Liver (tissue), 9 donors: ENCODE measurements around the gene FAU. TPM values are rescaled to one million over a fixed set of nuclear protein-coding genes. Genes with fewer than 3 reads are reported as not detected.

Source experiments
- DNase-seq: peaks from one replicate; pipeline ENCODE4 v3.0.0-alpha.2; 2017; ENCODE audit warnings: low spot score
- H3K27ac ChIP-seq, 2 donors: one replicate each; pipeline ENCODE4 v1.7.0; 2013; ENCODE audit warnings: inconsistent platforms in 2 of 2, low read length in 2 of 2, control low read depth in 1 of 2, low read depth in 1 of 2, mild to moderate bottlenecking in 1 of 2
- H3K27me3 ChIP-seq, 4 donors: one replicate each; pipeline versions ENCODE4 v1.6.1 to v1.7.0; 2013; ENCODE audit warnings: low read length in 3 of 4, inconsistent platforms in 1 of 4, mild to moderate bottlenecking in 1 of 4, moderate library complexity in 1 of 4; ENCODE audit not compliant: control insufficient read depth in 4 of 4, insufficient read depth in 4 of 4
- H3K36me3 ChIP-seq, 4 donors: one replicate each; pipeline versions ENCODE4 v1.6.1 to v1.7.0; 2013; ENCODE audit warnings: low read length in 3 of 4, mild to moderate bottlenecking in 3 of 4, low read depth in 1 of 4, moderate library complexity in 1 of 4; ENCODE audit not compliant: control insufficient read depth in 4 of 4, insufficient read depth in 3 of 4
- H3K4me1 ChIP-seq, 4 donors: one replicate each; pipeline versions ENCODE4 v1.6.1 to v1.7.0; 2013; ENCODE audit warnings: low read length in 3 of 4, mild to moderate bottlenecking in 3 of 4, moderate library complexity in 1 of 4; ENCODE audit not compliant: control insufficient read depth in 4 of 4, insufficient read depth in 4 of 4
- H3K4me3 ChIP-seq, 3 donors: one replicate each; pipeline versions ENCODE4 v1.6.1 to v1.7.0; 2013; ENCODE audit warnings: low read length in 3 of 3, control low read depth in 1 of 3, low read depth in 1 of 3, mild to moderate bottlenecking in 1 of 3
- H3K9ac ChIP-seq, 2 donors: one replicate each; pipeline ENCODE4 v1.7.0; 2013; ENCODE audit warnings: low read length in 2 of 2, mild to moderate bottlenecking in 2 of 2, moderate library complexity in 2 of 2, control low read depth in 1 of 2, low read depth in 1 of 2
- H3K9me3 ChIP-seq, 4 donors: one replicate each; pipeline versions ENCODE4 v1.6.1 to v1.7.0; 2013; ENCODE audit warnings: low read length in 3 of 4; ENCODE audit not compliant: control insufficient read depth in 4 of 4
- EGR1 ChIP-seq, 2 donors: IDR thresholded peaks; 2 replicates each; pipeline ENCODE4 v1.6.1; 2016 to 2018; ENCODE audit warnings: antibody characterized with exemption in 2 of 2, low read depth in 2 of 2
- FOXA1 ChIP-seq: IDR thresholded peaks from 2 replicates; pipeline ENCODE4 v1.6.1; 2016; ENCODE audit warnings: antibody characterized with exemption
- FOXA2 ChIP-seq: IDR thresholded peaks from 2 replicates; pipeline ENCODE4 v1.6.1; 2016; ENCODE audit warnings: antibody characterized with exemption
- GABPA ChIP-seq, 2 donors: IDR thresholded peaks in 1 of 2; conservative IDR thresholded peaks in 1 of 2; 2 replicates each; pipeline ENCODE4 v1.6.1; 2016; ENCODE audit warnings: antibody characterized with exemption in 2 of 2, mild to moderate bottlenecking in 1 of 2, moderate library complexity in 1 of 2
- HNF4A ChIP-seq, 2 donors: conservative IDR thresholded peaks; 2 replicates each; pipeline ENCODE4 v1.6.1; 2016; ENCODE audit warnings: antibody characterized with exemption in 2 of 2, mild to moderate bottlenecking in 2 of 2
- HNF4G ChIP-seq: IDR thresholded peaks from 2 replicates; pipeline ENCODE4 v1.6.1; 2016; ENCODE audit warnings: antibody characterized with exemption
- JUND ChIP-seq, 2 donors: IDR thresholded peaks; 2 replicates each; pipeline ENCODE4 v1.6.1; 2016; ENCODE audit warnings: antibody characterized with exemption in 2 of 2
- MAX ChIP-seq: IDR thresholded peaks from 2 replicates; pipeline ENCODE4 v1.6.1; 2016; ENCODE audit warnings: antibody characterized with exemption
- NR2F2 ChIP-seq: IDR thresholded peaks from 2 replicates; pipeline ENCODE4 v1.6.1; 2016; ENCODE audit warnings: antibody characterized with exemption
- RXRA ChIP-seq, 2 donors: IDR thresholded peaks; 2 replicates each; pipeline ENCODE4 v1.6.1; 2017 to 2018; ENCODE audit warnings: antibody characterized with exemption in 2 of 2, mild to moderate bottlenecking in 1 of 2
- SP1 ChIP-seq: IDR thresholded peaks from 2 replicates; pipeline ENCODE4 v1.6.1; 2018; ENCODE audit warnings: antibody characterized with exemption, mild to moderate bottlenecking
- YY1 ChIP-seq: IDR thresholded peaks from 2 replicates; pipeline ENCODE4 v1.6.1; 2016; ENCODE audit warnings: antibody characterized with exemption, mild to moderate bottlenecking
- ZBTB33 ChIP-seq: IDR thresholded peaks from 2 replicates; pipeline ENCODE4 v1.6.1; 2016; ENCODE audit warnings: antibody characterized with exemption
- WGBS: extraction: QIAGEN DNeasy Blood & Tissue Kit; methylation state at CpG from one replicate; pipeline ENCODE4 v1.1.7; 2013; 5-methylcytosine and 5-hydroxymethylcytosine counted together
- polyA plus RNA-seq, 2 donors: library from polyadenylated mRNA; stranded (reverse) in 1 of 2; unstranded in 1 of 2; fragments of 200-250 nt in 1 of 2; fragments of >200 nt in 1 of 2; fragmentation: Nextera tagmentation in 1 of 2; extraction: Ambion mirVana in 1 of 2; gene quantifications; one replicate each; pipeline versions ENCODE4 v1.2.1 to v1.2.3, GENCODE V29; 2013 to 2015
- total RNA-seq, 2 donors: library from RNA; depleted of rRNA; stranded (reverse); fragments of >200 nt; gene quantifications; one replicate each; pipeline ENCODE4 v1.2.3, GENCODE V29; 2014
- TF ChIP-seq, protein P1 (sequence below): IDR thresholded peaks from 2 replicates; pipeline ENCODE4 v1.6.1; 2016; ENCODE audit warnings: antibody characterized with exemption, mild to moderate bottlenecking
- TF ChIP-seq, protein P2 (sequence below): IDR thresholded peaks from 2 replicates; pipeline ENCODE4 v1.6.1; 2016; ENCODE audit warnings: antibody characterized with exemption
- TF ChIP-seq, protein P3 (sequence below): fragments of 150-350 bp; IDR thresholded peaks from 2 replicates; pipeline ENCODE4 v1.5.1; 2017; ENCODE audit warnings: improper control_type of control experiment, low read depth, low read length; ENCODE audit not compliant: missing input control
- donor health status: healthy.
- donor health status: healthy.
- donor health status: healthy.
- donor health status: healthy.
- donor health status: healthy.

The FAU gene
- total and polyA plus RNA-seq, 4 donors = 199 to 535 (median 362) TPM

DNA sequence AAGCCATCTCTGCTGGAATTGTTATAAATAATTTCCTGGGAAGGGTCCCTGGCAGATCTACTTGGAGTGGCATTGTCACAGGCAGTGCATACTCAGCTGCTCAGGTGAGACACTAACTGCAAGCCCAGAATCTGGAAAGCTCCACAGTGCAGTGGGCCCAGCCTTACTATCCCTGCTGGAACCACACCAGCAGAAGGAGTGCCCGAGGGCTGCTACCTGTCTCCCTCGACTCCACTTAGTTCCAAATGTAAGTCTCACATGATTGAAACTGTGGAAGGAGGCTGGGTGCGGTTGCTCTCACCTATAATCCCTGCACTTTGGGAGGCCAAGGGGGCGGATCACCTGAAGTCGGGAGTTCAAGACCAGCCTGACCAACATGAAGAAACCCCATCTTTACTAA is 26.7 kb upstream of the FAU start:
- no peaks in the 10 kb centered on the region for H3K36me3 ChIP-seq
- peaks cover 9 to 46% (median 40%) of the 10 kb centered on the region in 4 donors for H3K4me1 ChIP-seq
- TF ChIP-seq HNF4G = no peak
- no peak for TF ChIP-seq FOXA2
- TF ChIP-seq, protein P1, sequence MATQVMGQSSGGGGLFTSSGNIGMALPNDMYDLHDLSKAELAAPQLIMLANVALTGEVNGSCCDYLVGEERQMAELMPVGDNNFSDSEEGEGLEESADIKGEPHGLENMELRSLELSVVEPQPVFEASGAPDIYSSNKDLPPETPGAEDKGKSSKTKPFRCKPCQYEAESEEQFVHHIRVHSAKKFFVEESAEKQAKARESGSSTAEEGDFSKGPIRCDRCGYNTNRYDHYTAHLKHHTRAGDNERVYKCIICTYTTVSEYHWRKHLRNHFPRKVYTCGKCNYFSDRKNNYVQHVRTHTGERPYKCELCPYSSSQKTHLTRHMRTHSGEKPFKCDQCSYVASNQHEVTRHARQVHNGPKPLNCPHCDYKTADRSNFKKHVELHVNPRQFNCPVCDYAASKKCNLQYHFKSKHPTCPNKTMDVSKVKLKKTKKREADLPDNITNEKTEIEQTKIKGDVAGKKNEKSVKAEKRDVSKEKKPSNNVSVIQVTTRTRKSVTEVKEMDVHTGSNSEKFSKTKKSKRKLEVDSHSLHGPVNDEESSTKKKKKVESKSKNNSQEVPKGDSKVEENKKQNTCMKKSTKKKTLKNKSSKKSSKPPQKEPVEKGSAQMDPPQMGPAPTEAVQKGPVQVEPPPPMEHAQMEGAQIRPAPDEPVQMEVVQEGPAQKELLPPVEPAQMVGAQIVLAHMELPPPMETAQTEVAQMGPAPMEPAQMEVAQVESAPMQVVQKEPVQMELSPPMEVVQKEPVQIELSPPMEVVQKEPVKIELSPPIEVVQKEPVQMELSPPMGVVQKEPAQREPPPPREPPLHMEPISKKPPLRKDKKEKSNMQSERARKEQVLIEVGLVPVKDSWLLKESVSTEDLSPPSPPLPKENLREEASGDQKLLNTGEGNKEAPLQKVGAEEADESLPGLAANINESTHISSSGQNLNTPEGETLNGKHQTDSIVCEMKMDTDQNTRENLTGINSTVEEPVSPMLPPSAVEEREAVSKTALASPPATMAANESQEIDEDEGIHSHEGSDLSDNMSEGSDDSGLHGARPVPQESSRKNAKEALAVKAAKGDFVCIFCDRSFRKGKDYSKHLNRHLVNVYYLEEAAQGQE = no peak
- no peak for TF ChIP-seq SP1
- TF ChIP-seq HNF4A (conservative IDR thresholded peaks at IDR 0.05) = no peak
- TF ChIP-seq ZBTB33 = no peak
- TF ChIP-seq, protein P2, sequence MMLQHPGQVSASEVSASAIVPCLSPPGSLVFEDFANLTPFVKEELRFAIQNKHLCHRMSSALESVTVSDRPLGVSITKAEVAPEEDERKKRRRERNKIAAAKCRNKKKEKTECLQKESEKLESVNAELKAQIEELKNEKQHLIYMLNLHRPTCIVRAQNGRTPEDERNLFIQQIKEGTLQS = no peak
- TF ChIP-seq JUND (IDR thresholded peaks at IDR 0.05) = no peak
- TF ChIP-seq, protein P3, sequence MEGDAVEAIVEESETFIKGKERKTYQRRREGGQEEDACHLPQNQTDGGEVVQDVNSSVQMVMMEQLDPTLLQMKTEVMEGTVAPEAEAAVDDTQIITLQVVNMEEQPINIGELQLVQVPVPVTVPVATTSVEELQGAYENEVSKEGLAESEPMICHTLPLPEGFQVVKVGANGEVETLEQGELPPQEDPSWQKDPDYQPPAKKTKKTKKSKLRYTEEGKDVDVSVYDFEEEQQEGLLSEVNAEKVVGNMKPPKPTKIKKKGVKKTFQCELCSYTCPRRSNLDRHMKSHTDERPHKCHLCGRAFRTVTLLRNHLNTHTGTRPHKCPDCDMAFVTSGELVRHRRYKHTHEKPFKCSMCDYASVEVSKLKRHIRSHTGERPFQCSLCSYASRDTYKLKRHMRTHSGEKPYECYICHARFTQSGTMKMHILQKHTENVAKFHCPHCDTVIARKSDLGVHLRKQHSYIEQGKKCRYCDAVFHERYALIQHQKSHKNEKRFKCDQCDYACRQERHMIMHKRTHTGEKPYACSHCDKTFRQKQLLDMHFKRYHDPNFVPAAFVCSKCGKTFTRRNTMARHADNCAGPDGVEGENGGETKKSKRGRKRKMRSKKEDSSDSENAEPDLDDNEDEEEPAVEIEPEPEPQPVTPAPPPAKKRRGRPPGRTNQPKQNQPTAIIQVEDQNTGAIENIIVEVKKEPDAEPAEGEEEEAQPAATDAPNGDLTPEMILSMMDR = no peak
- no peak for TF ChIP-seq EGR1 (IDR thresholded peaks at IDR 0.05; ENCODE audit: low read depth in 2 of 2)
- TF ChIP-seq NR2F2 = no peak
- no peaks in the 10 kb centered on the region for H3K9me3 ChIP-seq
- DNase-seq = no peak
- no peak overlapping the region for H3K4me3 ChIP-seq
- H3K27me3 ChIP-seq = no peaks in the 10 kb centered on the region
- no peak overlapping the region for H3K9ac ChIP-seq
- H3K27ac ChIP-seq = no peak overlapping the region
- 92% methylated on average over 5 of the region's 5 CpGs for WGBS

DNA sequence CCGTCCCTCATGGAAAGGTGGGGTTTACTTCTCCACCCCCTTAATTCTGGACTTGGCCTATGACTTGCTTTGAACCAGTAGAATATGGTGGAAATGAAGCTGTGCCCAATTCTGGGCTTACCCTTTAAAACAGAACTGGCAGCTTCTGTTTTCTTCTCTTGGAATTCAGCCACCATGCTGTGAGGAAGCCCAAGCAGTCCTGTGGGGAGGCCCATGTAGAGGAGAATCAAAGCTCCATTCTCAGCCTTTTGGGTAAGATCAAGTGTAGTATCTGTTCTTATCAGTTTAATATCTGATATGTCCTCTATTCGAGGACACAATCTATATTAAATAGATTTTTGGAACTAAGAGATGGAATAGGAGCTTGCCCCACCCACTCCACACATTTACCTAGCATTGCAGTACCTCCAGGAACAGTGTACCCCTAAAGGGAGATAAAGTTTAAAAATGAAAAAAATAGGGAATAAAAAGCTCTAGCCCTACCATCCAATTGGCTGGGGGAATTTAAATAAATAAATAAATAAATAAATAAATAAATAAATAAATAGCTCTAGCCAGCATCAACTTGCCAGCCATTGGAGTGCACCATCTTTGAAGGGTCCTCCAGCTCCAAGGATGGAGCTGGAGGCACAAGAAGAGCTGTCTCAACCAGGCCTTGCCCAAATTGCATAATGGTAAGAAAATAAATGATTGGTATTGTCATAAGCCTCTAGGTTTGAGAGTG is 25.6 kb upstream of the FAU start:
- H3K4me3 ChIP-seq = peak overlapping the region in 1 of 3 donors; percentile 42
- TF ChIP-seq HNF4G (no peak), HNF4A (conservative IDR thresholded peaks at IDR 0.05) (no peak), RXRA (IDR thresholded peaks at IDR 0.05) (no peak), FOXA2 (no peak), JUND (IDR thresholded peaks at IDR 0.05) (no peak), NR2F2 (no peak), YY1 (no peak), MAX (no peak), GABPA (IDR thresholded peaks at IDR 0.05 in 1 of 2, conservative IDR thresholded peaks at IDR 0.05 in 1 of 2) (no peak), EGR1 (IDR thresholded peaks at IDR 0.05; ENCODE audit: low read depth in 2 of 2) (no peak), FOXA1 (no peak), SP1 (no peak)
- TF ChIP-seq, protein P3 = no peak
- TF ChIP-seq, protein P2 = no peak
- DNase-seq = no peak
- peaks cover 9 to 46% (median 41%) of the 10 kb centered on the region in 4 donors for H3K4me1 ChIP-seq
- H3K27me3 ChIP-seq = no peaks in the 10 kb centered on the region
- no peak overlapping the region for H3K27ac ChIP-seq
- 90% methylated on average over 2 of the region's 2 CpGs for WGBS
- no peaks in the 10 kb centered on the region for H3K9me3 ChIP-seq
- H3K36me3 ChIP-seq = no peaks in the 10 kb centered on the region
- no peak overlapping the region for H3K9ac ChIP-seq
